GM21717 (cell line): ENCODE measurements around the gene TMEM9B.
"Not testable (repeated sequence)": the region's sequence is repeated elsewhere in the genome, so short reads cannot be mapped to it uniquely, and the experiment has no call there.

ENCODE experiments used
- ATAC-seq: cut with Tn5 transposase; IDR thresholded peaks from one replicate; pipeline ENCODE4 v1.9.1; 2021; ENCODE audit warnings: mild to moderate bottlenecking, moderate library complexity; ENCODE audit not compliant: unreplicated experiment

The TMEM9B gene

DNA sequence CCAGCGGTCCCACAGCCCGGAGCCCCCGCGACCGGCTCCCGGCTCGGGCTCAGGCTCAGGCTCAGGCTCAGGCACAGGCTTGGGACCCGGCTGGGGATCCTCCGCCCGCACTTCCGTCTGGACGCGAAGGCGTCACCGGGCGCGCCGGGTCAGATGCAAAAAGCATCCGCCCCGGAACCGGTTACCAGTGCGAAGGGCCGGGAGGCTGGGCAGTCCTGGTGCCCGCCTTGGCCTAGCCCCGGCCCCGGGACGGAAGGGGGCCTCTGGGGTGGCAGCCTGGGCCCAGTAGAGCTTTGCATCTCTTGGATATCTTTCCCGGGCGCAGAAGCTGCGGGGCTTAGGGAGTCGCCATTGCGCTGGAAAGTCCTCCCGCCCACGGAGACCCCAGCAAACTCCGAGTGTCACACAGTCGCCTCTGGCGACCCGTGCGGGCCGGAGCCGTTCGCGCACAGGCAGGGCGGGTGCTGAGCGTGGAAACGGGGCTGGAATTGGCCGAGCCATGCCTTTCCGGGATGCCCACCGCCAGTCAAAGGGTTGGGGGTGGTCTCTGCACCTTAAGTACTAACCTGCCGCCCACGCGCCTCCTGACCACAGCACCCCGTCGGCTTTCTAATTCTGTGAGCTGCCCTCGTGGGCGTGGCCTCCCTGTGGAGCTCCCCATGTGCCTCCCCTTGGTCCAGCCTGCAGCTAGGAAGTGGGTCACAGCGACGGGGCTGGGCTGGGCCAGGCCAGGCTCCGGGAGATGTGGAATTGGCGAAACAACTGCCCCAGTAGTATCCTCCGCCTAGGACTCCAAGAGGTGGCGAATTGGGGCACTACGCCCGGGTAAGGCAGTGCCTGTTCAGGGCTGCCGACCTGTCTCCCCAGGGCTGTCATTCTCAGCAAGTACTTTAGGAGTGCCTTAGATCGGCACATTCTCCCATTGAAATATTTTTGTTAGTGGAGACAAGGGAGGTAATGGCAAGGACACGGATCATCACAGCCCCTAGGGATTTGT is at the start of gene TMEM9B:
Gene TMEM9B (minus strand): TSS at position 119 of the 997 bp plus-strand sequence. CDS start 129 bp downstream, outside the sequence.
- peak; percentile 78 for ATAC-seq

DNA sequence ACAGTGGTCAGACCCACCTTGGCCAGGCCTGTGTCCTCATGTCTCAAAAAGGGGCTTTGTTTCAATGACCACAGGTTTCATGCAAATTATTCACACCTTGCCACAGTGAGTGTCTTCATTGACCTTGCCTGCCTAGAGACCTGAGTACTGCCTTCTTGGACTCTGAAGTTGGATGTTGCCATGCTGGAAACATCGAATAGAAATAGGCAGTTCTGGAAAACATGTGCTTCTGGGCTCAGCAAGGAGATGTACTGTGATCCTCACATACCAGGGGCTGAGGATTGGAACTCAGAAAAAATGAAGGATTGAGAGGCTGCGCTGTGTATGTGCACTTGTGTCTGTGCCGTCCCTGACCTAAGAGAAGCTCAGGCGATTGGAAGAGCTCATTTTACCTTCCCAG is 49.1 kb upstream of the TMEM9B start:
- no peak for ATAC-seq

DNA sequence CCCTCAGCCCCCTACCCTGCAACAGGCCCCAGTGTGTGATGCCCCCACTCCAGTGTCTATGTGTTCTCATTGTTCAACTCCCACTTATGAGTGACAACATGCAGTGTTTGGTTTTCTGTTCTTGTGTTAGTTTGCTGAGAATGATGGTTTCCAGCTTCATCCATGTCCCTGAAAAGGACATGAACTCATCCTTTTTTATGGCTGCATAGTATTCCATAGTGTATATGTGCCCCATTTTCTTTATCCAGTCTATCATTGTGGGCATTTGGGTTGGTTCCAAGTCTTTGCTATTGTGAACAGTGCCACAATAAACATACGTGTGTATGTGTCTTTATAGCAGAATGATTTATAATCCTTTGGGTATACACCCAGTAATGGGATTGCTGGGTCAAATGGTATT is 45.3 kb upstream of the TMEM9B start:
- ATAC-seq: not testable (repeated sequence)

DNA sequence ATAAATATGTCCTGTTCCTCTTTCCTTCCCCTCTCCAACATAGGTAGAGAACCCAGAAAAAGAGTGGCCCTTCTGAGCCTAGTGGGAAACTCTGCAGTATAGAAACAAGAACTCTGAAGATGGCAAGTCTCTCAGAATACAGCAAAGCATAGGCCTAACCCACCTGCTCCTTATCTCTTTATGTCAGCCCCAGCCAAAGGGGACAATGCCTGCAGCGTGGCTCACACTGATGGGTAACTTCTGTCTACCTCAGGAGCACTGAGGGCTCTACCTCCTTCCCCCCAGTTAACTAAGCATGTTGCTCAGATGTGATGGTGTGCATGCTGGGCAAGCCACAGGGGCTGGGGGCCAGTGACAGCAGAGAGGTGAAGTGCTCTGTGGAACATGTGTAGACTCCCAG is 44.4 kb upstream of the TMEM9B start:
- ATAC-seq: no peak

GRCh38 chr11:9008011-9008550 is 43.8 kb upstream of the TMEM9B start:
- ATAC-seq: no peak

GRCh38 chr11:9005087-9005486 is 40.8 kb upstream of the TMEM9B start:
- ATAC-seq: no peak

DNA sequence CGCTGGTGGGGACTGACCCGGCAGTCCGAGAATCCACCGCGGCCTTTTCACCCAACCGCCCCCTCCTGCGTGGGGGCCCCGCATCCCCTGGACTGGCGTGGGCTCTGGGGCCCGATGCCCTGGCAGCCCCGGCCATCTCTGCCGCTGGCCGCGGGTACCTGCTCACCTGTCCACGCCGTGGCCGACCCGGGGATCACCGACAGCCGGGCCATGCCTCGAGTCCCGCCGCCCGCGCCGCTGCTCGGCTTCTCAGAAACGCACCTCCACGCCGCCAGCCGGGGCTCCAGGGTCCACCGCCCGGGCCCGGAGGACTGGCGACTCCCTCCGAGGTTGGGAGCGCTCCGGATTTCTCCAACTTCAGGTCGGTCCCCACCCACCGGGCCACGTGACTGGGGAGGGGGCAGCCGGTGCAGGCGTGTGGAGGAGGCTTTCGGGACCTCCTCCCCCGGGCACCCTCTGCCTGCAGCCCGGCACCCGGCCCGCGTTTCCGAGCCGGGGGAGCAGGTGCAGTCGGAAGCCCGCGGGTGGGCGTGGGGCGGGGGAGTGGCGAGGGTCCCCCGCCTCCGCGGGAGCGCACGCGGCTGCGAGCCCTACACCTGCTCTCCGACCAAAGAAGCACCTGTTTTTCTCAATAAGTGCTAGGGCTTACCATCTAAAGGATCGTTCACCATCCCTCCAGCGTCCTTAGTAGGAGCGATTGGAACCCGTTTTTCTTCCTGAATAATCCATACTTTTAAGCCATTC is 40.1 kb upstream of the TMEM9B start:
- ATAC-seq: no peak

DNA sequence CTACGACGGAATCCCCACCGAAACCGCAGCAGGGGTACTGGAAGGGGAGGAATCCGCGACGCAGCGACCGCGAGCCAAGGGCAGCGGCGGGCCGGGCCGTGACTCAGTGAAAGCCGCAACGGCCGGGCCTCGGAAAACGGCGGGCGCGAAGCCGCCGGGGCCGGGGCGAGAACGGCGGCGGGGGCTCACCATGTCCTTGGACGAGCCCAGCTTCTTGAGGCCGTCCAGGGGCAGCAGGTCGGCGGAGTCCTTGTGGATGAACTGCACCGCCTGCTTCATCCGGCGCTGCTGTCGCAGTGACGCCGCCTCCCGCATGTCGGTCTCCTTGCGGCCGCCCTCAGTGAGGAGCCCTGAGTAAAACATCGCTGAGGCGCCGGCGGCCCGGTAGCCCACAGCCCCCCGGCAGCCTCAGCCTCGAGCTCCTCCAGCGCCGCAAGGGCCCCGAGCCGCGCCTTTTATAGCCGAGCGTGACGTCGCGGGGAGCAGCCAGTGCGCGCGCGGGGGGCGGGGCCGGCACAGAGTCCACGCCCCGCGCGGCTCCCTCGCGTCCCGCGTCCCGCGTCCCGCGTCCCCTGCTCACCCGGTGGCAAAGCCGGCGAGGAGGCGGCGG is 39.4 kb upstream of the TMEM9B start, which contains the start of gene NRIP3:
Gene NRIP3 (minus strand): TSS at position 429 of the 610 bp plus-strand sequence. CDS start 66 bp downstream, at position 363.
- ATAC-seq: no peak

- no peak for ATAC-seq
Measured at GRCh38 chr11:9002920-9003572, 38.8 kb upstream of the TMEM9B start.

DNA sequence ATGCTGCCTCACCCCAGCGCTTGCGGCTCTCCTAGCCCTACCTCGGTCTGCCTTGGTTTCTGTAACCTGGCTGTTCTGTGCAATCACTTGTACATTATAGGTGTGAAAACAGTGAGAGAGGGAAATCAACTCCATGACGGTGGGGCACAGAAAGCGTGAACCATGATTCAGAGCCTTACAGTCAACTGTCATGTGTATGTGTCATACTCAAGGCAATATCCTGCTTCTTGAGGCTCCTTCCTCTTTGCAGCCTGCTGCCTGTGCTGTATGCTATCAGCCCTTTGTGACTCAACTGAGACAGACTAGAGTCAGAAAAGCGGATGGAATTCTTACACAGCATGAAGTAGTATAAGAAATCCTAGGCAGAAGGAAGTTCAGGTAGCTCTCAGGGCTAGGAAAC is 37.5 kb upstream of the TMEM9B start:
- no peak for ATAC-seq

DNA sequence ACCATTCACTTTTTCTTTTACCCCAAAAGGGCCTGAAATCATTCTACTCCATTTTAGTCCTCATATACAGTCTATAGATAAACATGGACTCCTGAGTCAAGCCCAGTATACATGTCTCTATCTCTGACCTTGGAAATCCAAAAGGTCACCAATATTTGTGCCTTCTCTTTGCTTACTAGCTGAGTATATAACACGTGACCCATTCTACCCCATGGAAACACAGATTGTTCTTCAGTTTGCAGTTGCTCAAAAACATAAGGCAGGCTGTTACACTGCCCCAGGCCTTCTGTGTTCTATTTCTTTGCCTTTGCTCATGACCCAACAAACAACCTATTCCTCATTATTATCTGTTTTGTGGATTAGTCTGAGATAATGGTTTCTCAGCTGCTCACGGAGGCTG is 33.8 kb upstream of the TMEM9B start:
- ATAC-seq: no peak

- no peak for ATAC-seq
Measured at GRCh38 chr11:8997451-8997850, 33.2 kb upstream of the TMEM9B start.

- ATAC-seq: no peak
Measured at GRCh38 chr11:8989453-8989852, 25.2 kb upstream of the TMEM9B start.

DNA sequence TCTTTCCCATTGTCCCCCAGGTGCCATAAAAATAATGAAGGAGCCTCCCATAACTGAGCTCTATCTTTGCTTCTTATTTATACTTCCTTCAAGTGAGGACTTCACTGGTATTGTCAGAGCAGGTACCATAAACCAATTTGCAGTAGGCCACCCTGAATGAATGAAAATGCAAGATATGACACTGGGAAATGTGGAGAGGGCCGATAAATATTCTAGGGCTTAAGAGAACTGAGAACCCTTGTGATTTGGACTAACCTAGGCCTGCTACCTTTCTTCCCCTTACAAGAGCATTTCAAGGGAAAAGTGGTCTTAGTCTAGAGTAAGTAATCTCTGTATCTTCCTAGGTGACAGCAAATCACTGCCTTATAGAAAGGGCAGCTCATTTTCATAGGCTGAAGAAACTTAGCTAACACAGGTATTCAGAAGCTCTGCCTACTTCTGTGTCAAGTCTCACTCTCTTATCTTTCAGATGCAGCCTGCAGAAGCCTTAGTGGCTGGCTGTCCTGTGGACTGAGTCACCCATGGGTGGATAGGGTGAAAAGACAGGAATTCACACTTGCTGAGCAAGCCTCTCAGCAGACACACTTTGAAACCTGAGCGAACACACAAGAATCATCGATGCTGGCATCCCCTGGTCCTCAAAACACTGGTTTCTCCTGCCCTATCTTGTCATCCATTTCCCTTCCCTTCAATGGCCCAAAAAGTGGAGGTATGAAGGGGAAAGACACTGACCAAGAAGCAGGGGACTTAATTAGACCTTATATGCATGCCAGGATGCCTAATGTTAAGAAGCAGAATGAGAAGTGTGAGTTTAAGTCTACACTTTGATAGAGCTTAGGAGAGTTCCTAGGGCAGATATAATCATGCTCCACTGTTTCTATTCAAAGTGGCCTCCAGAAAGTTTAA is 24.3 kb upstream of the TMEM9B start:
- ATAC-seq: no peak

- ATAC-seq: no peak
Measured at GRCh38 chr11:8987446-8987845, 23.2 kb upstream of the TMEM9B start.

DNA sequence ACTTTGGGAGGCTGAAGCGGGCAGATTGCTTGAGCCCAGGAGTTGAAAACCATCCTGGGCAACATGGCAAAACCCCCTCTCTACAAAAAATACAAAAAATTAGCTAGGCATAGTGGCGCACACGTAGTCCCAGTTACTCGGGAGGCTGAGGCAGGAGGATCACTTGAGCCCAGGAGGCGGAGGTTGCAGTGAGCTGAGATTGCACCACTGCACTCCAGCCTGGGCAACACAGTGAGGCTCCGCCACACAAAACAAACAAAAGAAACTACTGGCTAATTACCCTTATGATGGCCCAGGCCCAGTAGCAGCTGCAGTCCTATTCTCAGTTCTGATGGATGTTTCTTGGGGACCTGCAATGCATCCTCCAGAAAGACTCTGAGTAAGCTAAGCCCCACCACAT is 22.5 kb upstream of the TMEM9B start:
- ATAC-seq: not testable (repeated sequence)

GRCh38 chr11:8985462-8985861 is 21.2 kb upstream of the TMEM9B start:
- no peak for ATAC-seq

DNA sequence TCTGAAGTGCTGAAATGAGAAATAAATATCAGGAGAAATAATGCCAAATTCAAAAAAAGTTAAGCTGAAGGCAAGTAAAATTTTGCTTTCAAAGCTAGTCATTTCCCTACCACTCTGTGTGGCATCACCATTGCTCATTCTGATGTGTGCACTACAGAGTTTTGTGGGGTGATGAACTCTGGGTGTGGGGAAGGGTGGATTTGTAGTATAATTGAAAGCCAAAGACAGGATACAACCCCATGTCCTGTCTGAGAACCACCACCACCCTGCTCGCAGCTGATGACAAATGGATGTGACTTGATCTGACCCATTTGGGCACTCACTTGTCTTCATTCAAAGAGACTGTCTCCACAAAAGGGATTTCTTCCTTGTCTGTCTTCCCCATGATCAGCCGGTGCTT is 19.3 kb upstream of the TMEM9B start:
- no peak for ATAC-seq

GRCh38 chr11:8980485-8980884 is 16.2 kb upstream of the TMEM9B start:
- no peak for ATAC-seq
